HCT116 (cell line): ENCODE data around the gene SP110. TPM values are rescaled to one million over a fixed set of nuclear protein-coding genes. Genes with fewer than 3 reads are reported as not detected.

Experiments
- ATAC-seq: fragments of 200-7000 bp; cut with Tn5 transposase; 2 replicates; pipeline ENCODE4 v1.9.1; 2020; ENCODE audit warnings: mild to moderate bottlenecking, moderate library complexity
- BruUV-seq: library from RNA; stranded (reverse); fragments of 400-500 nt; replicated peaks from 2 replicates; lab custom pipeline; 2021; lab: Mats Ljungman, UMichigan
- CTCF ChIA-PET: fragments of 300-600 bp; sonication (Branson Sonifier 250); formaldehyde crosslinking; loops from one replicate; lab custom pipeline; 2021; ENCODE audit warnings: antibody characterized with exemption; lab: Charles Lee
- POLR2A ChIA-PET: fragments of 300-600, 350-600 bp; sonication (Branson Sonifier 250); formaldehyde crosslinking; loops from one replicate; lab custom pipeline; 2021; ENCODE audit warnings: antibody characterized with exemption; lab: Charles Lee
- RAD21 ChIA-PET, 2 experiments: fragments of 300-600 bp; sonication (Branson Sonifier 250); formaldehyde crosslinking; loops; one replicate each; lab custom pipeline; 2023; ENCODE audit warnings: low total read pairs in 2 of 2; ENCODE audit not compliant: uncharacterized antibody in 2 of 2, unreplicated experiment in 2 of 2, low non-redundant PET in 1 of 2; lab: Charles Lee
- DNase-seq: peaks from one replicate; pipeline ENCODE4 v3.0.0-alpha.2; 2010; ENCODE audit warnings: low read depth, low spot score
- H2AFZ ChIP-seq: fragments of 200-600 bp; shearing (Covaris generic), sonication (generic); 2 replicates; pipeline ENCODE4 v1.6.1; 2017; ENCODE audit warnings: low read depth, mixed run types, mixed read lengths, antibody characterized with exemption, low read length; ENCODE audit not compliant: poor library complexity, severe bottlenecking
- H3K27ac ChIP-seq: 2 replicates; pipeline ENCODE4 v1.5.1; 2012; ENCODE audit warnings: low read depth, low read length
- H3K27me3 ChIP-seq: fragments of 200-600 bp; sonication (generic); 2 replicates; pipeline ENCODE4 v1.6.1; 2016; ENCODE audit warnings: mixed run types, low read length, mixed read lengths; ENCODE audit not compliant: insufficient read depth
- H3K36me3 ChIP-seq, 2 experiments: fragments of 200-500 bp in 1 of 2; fragments of 200-600 bp in 1 of 2; sonication (Bioruptor generic) in 1 of 2; sonication (generic) in 1 of 2; 2 replicates each; pipeline versions ENCODE4 v1.5.1 to v1.6.1; 2014 to 2016; ENCODE audit warnings: low read length in 2 of 2, inconsistent platforms in 1 of 2, mixed read lengths in 1 of 2, mixed run types in 1 of 2; ENCODE audit not compliant: insufficient read depth in 2 of 2, control insufficient read depth in 1 of 2
- H3K4me1 ChIP-seq, 2 experiments: fragments of 200-600 bp in 1 of 2; sonication (generic) in 1 of 2; 2 replicates each; pipeline versions ENCODE4 v1.5.1 to v1.6.1; 2012 to 2017; ENCODE audit warnings: low read length in 2 of 2, inconsistent platforms in 1 of 2, mild to moderate bottlenecking in 1 of 2, mixed read lengths in 1 of 2, mixed run types in 1 of 2, moderate library complexity in 1 of 2; ENCODE audit not compliant: insufficient read depth in 2 of 2, control insufficient read depth in 1 of 2
- H3K4me2 ChIP-seq: fragments of 200-600 bp; sonication (generic); 2 replicates; pipeline ENCODE4 v1.6.1; 2017; ENCODE audit warnings: mixed run types, low read length, mixed read lengths
- H3K4me3 ChIP-seq, 2 experiments: fragments of 200-600 bp in 1 of 2; sonication (generic) in 1 of 2; replicated peaks in 1 of 2; 2 replicates each; pipeline ENCODE4 v1.5.1; 2011 to 2016; ENCODE audit warnings: low read length in 2 of 2, control low read depth in 1 of 2, low read depth in 1 of 2, mild to moderate bottlenecking in 1 of 2, mixed read lengths in 1 of 2, mixed run types in 1 of 2
- H3K79me2 ChIP-seq: fragments of 200-600 bp; sonication (generic); 2 replicates; pipeline ENCODE4 v1.6.1; 2017; ENCODE audit warnings: mild to moderate bottlenecking, mixed run types, low read length, moderate library complexity, mixed read lengths; ENCODE audit not compliant: insufficient read depth
- H3K9ac ChIP-seq: fragments of 200-600 bp; sonication (generic); 2 replicates; pipeline ENCODE4 v1.6.1; 2016; ENCODE audit warnings: low read length, mixed read lengths
- H3K9me2 ChIP-seq: fragments of 200-600 bp; sonication (generic), shearing (Covaris generic); 2 replicates; pipeline ENCODE4 v1.6.1; 2017; ENCODE audit warnings: mixed run types, mild to moderate bottlenecking, moderate library complexity; ENCODE audit not compliant: insufficient read depth
- H3K9me3 ChIP-seq, 2 experiments: fragments of 200-500 bp in 1 of 2; fragments of 200-600 bp in 1 of 2; sonication (Bioruptor generic) in 1 of 2; sonication (generic) in 1 of 2; 2 replicates each; pipeline ENCODE4 v1.6.1; 2014 to 2017; ENCODE audit warnings: low read length in 2 of 2, mixed read lengths in 2 of 2, inconsistent platforms in 1 of 2, low read depth in 1 of 2, mild to moderate bottlenecking in 1 of 2, mixed run types in 1 of 2, moderate library complexity in 1 of 2; ENCODE audit not compliant: control insufficient read depth in 1 of 2, insufficient read depth in 1 of 2
- H4K20me1 ChIP-seq: fragments of 200-600 bp; sonication (generic), shearing (Covaris generic); 2 replicates; pipeline ENCODE4 v1.6.1; 2017; ENCODE audit warnings: mixed run types, mild to moderate bottlenecking, moderate library complexity; ENCODE audit not compliant: insufficient read depth
- CBX3 ChIP-seq: IDR thresholded peaks from 2 replicates; pipeline ENCODE4 v1.6.1; 2012; ENCODE audit warnings: low read depth
- EZH2 ChIP-seq: fragments of 200-600 bp; sonication (generic); IDR thresholded peaks from 2 replicates; pipeline ENCODE4 v1.6.1; 2017; ENCODE audit warnings: antibody characterized with exemption, mixed run types
- EZH2phosphoT487 ChIP-seq: fragments of 200-600 bp; IDR thresholded peaks from 2 replicates; pipeline ENCODE4 v1.6.1; 2018; ENCODE audit warnings: antibody characterized with exemption, borderline replicate concordance
- SRF ChIP-seq: IDR thresholded peaks from 2 replicates; pipeline ENCODE4 v1.6.1; 2012; ENCODE audit warnings: low read depth
- TCF7L2 ChIP-seq: IDR thresholded peaks from 2 replicates; pipeline ENCODE4 v1.7.0; 2011; ENCODE audit warnings: borderline replicate concordance, inconsistent platforms; ENCODE audit not compliant: insufficient read depth, insufficient read length; ENCODE audit errors: extremely low read depth
- YY1 ChIP-seq: IDR thresholded peaks from 2 replicates; pipeline ENCODE4 v1.6.1; 2011; ENCODE audit warnings: low read length, low read depth, moderate library complexity, mild to moderate bottlenecking; ENCODE audit not compliant: insufficient replicate concordance; ENCODE audit errors: extremely low read depth
- intact Hi-C: fragments of 100-400 bp; cut with micrococcal nuclease; formaldehyde crosslinking; loops from 2 replicates; pipeline ENCODE4 v1.10.0; 2022
- total RNA-seq: library from RNA; stranded (reverse); gene quantifications from one replicate; pipeline ENCODE4 v1.2.1, GENCODE V29; 2021; ENCODE audit not compliant: unreplicated experiment
- TF ChIP-seq, protein P1 (sequence below): IDR thresholded peaks from 2 replicates; pipeline ENCODE4 v1.6.1; 2012; ENCODE audit warnings: low read depth
- TF ChIP-seq, protein P2 (sequence below): IDR thresholded peaks from 2 replicates; pipeline ENCODE4 v1.6.1; 2012
- TF ChIP-seq, protein P3 (sequence below): IDR thresholded peaks from 2 replicates; pipeline ENCODE4 v1.6.1; 2012

SP110 gene
- total RNA-seq, 1 experiment from 2014 or later: 8.5 TPM

DNA sequence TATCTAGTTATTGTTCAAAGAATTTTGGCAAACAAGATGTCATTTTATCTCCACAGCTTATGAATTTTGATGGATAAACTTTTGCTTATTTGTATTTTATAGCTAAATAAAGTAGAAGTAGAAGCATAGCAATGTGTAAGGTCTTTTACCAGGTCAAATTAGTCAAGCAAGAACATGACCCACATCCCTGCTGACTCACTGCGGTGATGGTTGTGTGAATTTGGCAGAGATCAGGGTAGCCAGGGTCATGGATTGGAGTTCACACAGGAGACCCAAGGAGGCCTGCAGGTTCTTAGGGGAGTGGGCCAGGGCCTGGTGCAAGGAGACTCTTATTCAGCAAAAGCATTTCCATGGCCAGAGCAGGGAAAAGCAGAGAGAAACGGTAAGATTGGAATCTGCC, 24.4 kb upstream of the SP110 start:
- Histone ChIP-seq H2AFZ (no peak overlapping the region), H3K27ac (no peak overlapping the region), H4K20me1 (no peaks in the 10 kb centered on the region), H3K36me3 (no peaks in the 10 kb centered on the region), H3K79me2 (no peaks in the 10 kb centered on the region), H3K4me3 (no peak overlapping the region), H3K27me3 (peaks cover 5% of the 10 kb centered on the region), H3K9me2 (no peaks in the 10 kb centered on the region), H3K4me1 (no peaks in the 10 kb centered on the region), H3K9me3 (no peaks in the 10 kb centered on the region), H3K4me2 (no peak overlapping the region), H3K9ac (no peak overlapping the region)
- ChIA-PET RAD21 (no interaction called here), CTCF (no interaction called here), POLR2A (no interaction called here)
- ATAC-seq (no peak), DNase-seq (no peak)
- BruUV-seq: no TSS peak
- TF ChIP-seq, protein P1, sequence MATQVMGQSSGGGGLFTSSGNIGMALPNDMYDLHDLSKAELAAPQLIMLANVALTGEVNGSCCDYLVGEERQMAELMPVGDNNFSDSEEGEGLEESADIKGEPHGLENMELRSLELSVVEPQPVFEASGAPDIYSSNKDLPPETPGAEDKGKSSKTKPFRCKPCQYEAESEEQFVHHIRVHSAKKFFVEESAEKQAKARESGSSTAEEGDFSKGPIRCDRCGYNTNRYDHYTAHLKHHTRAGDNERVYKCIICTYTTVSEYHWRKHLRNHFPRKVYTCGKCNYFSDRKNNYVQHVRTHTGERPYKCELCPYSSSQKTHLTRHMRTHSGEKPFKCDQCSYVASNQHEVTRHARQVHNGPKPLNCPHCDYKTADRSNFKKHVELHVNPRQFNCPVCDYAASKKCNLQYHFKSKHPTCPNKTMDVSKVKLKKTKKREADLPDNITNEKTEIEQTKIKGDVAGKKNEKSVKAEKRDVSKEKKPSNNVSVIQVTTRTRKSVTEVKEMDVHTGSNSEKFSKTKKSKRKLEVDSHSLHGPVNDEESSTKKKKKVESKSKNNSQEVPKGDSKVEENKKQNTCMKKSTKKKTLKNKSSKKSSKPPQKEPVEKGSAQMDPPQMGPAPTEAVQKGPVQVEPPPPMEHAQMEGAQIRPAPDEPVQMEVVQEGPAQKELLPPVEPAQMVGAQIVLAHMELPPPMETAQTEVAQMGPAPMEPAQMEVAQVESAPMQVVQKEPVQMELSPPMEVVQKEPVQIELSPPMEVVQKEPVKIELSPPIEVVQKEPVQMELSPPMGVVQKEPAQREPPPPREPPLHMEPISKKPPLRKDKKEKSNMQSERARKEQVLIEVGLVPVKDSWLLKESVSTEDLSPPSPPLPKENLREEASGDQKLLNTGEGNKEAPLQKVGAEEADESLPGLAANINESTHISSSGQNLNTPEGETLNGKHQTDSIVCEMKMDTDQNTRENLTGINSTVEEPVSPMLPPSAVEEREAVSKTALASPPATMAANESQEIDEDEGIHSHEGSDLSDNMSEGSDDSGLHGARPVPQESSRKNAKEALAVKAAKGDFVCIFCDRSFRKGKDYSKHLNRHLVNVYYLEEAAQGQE: no peak
- no peak for TF ChIP-seq EZH2phosphoT487
- intact Hi-C loops: no loop called here

DNA sequence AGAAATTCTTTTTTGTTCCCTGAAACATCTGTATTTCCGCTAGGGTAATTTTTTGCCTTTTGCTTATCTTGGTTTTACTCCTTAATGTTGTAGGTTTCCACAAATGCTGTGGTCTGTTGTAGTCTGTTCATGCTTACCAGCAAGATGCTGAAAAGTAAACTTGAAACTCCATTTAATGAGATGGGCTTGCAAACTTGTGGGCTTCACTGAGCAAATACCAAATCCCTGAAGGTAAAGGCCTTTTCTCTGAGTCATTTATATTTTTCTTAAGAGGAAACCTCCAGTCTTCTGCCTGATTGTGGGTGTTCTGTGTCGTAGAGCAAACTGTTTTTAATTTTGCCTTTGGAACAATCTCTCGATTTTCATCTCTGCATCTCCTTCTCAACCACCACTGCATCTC, 15.1 kb upstream of the SP110 start:
- Histone ChIP-seq H3K9me3 (no peaks in the 10 kb centered on the region), H3K4me2 (no peak overlapping the region), H3K36me3 (no peaks in the 10 kb centered on the region), H3K79me2 (no peaks in the 10 kb centered on the region), H3K27ac (no peak overlapping the region)
- DNase-seq (no peak), ATAC-seq (no peak)
- CTCF ChIA-PET: no interaction called here
- POLR2A ChIA-PET: no interaction called here
- BruUV-seq: no TSS peak
- TF ChIP-seq EZH2: no peak
- no peak for TF ChIP-seq YY1
- no peak for TF ChIP-seq SRF
- no peak for TF ChIP-seq TCF7L2
- TF ChIP-seq, protein P2, sequence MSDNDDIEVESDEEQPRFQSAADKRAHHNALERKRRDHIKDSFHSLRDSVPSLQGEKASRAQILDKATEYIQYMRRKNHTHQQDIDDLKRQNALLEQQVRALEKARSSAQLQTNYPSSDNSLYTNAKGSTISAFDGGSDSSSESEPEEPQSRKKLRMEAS: no peak
- TF ChIP-seq, protein P1: no peak
- TF ChIP-seq CBX3: no peak
- TF ChIP-seq, protein P3, sequence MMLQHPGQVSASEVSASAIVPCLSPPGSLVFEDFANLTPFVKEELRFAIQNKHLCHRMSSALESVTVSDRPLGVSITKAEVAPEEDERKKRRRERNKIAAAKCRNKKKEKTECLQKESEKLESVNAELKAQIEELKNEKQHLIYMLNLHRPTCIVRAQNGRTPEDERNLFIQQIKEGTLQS: no peak
- TF ChIP-seq, all 23 proteins: peak for 0
- Histone ChIP-seq H3K27me3 (no peaks in the 10 kb centered on the region), H4K20me1 (no peaks in the 10 kb centered on the region), H3K9me2 (no peaks in the 10 kb centered on the region), H3K4me3 (no peak overlapping the region), H3K4me1 (peaks cover 0 to 6% of the 10 kb centered on the region in 2 experiments; a peak in 1 of 4 replicates), H2AFZ (no peak overlapping the region), H3K9ac (no peak overlapping the region)
- intact Hi-C loops: no loop called here
- RAD21 ChIA-PET: no interaction called here
